GM21619 (cell line): ENCODE measurements around the gene ZNHIT1.

Experiments
- ATAC-seq: cut with Tn5 transposase; IDR thresholded peaks from one replicate; pipeline ENCODE4 v1.9.1; 2021; ENCODE audit not compliant: unreplicated experiment

ZNHIT1 gene

DNA sequence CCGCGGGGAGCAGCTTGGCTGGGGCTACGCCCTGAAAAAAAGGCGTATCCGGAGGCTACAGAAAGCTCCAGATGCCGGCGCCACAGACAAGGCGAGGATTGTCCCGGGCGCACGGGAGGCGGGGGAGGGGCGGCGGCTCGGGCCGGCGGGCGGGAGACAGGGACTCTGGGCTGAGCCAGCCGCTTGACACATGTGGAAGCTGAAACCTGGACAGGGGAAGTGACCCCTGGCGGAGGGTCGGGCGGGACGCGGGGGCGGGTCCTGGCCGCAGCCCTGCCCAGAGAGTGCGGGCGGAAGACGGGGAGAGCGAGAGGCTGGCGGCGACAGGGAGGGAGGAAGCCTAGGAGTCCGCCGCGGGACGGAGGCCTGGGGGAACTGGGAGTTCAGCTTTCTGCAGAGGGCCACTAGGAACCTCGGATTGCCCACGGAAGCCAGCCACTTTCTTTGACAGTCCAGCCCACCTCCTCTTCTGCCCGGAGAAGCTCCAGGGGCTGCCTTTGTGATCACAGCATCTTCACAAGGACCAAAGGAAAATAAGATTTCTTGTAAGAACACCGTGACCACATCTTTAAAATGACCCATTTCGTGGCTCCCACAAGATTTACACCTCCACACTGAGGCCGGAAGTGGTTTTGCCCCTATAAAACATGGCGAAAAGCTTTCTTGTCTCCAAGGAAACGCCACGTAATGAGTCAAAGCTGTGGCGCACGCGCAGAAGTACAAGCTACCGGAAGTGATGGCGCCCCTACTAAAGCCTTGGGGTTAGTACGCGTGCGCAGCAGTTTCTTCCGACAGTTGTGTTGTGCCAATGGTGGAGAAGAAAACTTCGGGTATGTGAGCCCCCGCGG is at the start of gene ZNHIT1, which contains the start of gene PLOD3:
Gene ZNHIT1, plus strand, starts transcription at position 778 of the 848 bp plus-strand sequence. Its CDS starts 31 bp downstream, at position 809.
Gene PLOD3, minus strand, starts transcription at position 194 of the 848 bp plus-strand sequence. CDS start 307 bp downstream, outside the sequence.
- ATAC-seq, result peak; percentile 64

DNA sequence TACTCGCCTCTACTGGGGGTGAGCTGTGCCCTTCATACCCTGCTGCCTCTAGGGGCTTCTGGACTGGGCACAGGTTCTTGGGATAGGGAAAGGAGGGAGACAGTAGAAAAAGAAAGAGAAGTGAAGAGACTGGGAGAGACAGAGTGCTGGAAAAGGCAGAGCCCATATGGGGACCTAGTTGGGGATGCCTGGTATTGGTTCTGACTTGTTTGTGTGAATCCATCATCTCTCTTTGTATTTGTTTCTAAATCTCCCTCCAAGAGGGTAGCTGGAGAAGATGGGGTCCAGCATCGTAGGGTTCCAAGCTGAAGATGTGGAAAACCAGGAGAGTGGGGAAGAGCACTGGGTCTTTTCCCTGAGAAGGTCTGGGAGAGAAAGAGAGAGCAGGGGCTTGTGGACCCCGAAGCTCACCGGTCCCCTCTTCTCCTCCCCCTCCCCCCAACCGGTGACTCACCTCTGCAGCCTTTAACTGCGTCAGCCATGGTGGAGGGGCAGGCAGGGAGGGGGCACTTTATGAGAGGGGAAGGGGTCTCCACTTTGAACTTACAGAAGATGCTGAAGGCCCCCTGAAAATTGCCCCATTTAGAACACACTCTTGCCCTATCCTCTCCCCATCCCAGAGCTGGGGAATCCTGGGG is 49.4 kb upstream of the ZNHIT1 start:
- ATAC-seq, result no peak

DNA sequence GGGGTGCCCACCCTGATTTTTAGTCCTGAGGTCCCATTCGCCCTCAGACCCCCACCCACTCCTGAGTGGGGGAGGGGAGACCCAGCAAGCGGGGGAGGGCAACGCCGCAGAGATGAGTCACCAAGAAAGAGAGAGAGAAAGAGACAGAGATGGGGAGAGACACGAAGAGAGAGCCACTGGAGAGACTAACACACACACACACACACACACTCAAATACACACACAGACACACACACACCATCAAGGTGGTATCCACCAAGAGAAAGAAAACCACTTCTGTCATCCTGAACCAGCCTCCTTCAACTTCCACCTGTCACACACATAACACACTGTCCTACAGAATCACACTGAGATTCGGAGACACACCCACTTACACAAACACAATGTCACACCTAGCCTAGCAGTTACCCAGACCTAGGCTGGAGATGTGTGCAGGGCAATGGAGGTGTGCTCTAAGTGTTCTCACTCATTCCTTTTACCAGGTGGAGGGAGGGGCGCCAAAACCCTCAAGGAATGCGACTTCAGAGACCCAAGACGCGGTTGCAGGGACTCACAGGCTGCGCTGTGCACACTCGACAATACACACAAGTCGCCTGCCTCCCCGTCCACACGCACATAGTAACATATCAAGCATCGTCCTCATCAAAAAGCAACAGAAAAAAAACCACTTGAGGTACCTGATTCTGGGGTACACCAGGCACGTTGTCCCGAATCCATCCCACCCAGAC is 48.7 kb upstream of the ZNHIT1 start:
- ATAC-seq, result no peak

DNA sequence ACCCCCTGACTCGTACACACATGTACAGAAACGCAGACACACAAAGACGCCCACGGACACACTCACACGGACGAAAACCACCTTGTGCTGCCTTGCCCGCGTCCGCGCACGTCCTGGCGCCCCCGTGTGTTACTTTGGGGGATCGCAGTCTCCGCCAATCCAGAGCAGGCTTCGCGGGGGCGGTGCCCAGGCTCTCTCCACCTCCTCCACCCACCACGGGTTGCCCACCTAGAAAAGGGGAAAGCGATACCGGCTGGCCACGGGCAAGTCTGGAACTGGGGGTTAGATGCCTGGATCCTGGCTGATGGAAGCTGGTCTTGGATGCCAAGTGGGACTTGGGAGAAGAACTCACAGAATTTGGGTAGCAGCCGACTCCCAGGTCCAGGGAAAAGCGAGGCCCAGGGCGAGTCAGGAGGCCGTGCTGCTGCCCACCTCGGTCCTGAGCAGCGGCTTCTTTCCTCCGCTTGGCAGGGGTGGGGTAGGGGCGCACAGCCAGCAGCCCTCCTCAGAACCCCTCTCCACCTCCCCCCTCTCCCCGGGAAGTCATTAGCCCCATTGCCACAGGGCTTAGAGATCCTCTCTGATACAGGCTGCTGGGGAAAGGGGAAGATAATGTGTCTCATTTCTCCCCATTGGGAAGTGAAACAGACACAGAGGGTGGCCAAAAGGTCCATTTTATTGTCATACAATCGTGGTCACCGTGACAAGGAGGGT is 48.0 kb upstream of the ZNHIT1 start:
- ATAC-seq, result no peak

DNA sequence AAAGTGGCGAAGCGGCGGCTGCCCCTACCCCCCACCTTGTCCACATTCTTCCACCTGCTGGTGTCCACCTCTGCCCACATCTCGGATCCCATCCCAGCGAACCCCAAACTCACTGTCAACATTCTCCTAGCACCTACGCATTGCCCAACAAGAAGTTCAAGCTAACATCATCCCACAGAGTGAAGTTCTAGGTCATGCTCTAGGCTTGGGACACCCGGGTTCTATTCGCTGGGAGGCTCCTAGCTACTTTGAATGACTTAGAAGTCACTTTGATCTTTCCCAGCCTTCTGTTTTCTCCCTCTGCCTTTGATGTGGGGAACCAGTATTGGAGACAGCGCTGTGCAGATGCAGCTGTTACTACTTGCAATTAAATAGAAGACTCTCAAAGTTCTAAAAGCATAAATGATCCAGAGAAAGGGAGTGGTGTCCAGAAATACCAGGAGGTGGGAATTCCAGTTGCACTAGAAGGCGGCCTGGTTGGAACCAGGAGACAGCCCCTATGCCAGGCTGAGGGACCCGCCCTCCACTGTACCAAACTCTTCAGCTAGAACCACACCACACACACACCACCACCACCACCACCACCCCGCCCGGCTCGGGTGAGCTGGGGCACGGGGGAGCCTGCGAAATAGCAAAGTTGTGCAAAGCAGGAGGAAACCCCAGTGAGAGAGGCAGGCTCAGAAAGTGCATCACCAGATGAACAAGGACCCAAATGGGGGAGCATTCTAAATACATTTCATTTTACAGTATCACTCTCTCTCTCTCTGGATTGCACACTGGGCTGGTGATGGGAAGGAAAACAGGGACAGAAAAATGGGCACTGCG is 47.1 kb upstream of the ZNHIT1 start:
- ATAC-seq, result no peak

DNA sequence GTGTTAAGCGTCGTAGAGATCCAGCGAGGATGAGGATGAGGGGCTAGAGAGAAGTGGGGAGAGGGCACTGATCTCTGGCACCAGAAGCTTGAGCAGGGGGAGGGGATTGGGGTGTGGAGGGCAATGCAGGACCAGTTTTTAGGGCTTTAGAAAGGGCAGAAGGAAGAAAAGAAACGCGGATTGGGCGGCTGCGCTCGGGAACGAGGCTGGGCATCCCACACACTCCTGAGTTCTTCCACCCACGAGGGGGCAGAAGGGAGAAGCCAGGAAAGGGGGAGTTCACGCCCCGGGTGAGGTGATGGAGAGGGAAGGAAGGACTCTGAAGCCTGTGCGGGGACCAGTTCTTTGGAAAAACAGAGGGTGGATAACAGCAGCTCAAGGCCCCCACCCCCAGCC is 46.5 kb upstream of the ZNHIT1 start:
- no peak for ATAC-seq

DNA sequence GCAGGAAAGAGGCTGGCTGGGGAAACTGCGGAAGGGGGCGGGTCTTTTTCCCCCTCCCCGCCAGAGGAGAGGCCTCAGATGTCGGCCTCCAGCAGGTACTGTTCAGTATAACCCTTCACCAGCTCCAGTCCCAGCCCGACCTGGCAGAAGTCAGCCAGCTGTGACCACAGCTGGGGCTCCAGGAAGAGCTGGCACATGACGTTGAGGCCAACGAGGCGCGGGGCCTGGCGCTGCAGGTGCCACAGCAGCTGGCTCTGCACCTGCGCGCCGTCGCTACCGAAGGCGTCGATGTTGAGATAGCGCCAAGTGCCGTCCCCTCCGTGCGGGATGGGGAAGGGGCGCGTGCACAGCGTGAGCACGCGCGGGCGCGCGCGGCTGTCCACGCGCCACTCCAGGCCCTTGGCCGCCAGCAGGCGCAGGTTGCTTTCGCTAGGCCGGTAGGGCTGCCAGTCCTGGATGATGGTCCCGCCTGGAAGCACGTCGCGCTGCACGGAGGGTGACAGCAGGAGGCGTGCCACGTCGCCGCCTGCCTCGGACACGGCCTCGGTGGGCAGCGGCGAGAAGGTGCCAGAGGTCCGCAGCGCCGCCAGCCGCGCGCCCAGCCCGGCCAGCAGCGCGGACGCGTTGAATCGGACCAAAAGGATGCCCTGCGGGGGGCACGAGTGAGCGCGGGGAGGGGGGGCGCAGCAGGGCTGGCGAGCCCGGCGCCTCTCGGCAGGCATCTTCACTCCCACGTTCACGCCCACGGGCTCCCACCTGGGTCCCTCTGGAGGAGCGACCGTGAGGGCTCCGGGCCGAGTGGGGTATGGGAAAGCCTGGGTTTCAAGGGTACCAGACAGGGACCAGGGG is 45.7 kb upstream of the ZNHIT1 start:
- no peak for ATAC-seq

DNA sequence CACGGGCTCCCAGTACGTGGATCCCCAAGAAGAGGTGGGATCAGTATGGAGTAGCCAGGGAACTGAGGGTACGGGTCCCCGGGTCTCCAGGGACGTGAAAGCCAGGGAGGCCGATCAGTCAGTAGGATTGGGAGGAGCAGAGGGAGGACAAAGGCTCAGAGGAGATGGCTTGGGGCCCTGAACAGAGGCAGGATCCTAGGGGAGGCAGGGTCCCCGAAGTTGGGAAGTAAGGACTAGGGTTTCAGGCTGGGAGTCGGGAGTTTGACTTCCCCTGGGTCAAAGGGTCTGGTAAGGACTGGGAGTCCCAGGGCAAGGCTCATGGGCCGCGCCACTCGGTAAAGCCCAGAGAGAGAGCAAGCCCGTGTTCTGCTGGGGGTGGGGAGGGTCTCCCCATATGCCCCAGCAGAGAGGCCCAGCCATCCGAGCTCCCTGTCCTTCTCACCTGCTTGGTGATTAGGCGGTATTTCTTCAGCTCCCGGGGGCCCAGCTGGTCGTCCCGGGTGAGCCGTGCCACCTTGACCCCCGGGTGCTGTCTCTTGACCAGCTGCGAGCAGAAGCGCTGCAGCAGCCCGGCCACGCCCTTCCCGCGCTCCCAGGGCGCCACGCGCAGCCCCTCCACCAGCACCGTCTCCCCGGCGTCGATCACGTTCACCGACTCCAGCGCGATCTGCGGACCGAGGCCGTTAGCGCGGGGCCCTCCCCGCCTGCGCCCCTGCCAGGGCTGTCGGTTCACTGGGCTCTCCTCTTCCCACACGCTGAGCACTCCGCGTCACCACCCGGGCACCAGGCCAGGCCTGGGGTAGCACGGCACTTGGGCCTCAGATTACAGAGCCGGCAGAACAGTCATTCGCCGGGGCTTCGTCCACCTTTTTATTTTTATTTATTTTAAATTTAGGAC is 44.9 kb upstream of the ZNHIT1 start:
- no peak for ATAC-seq

DNA sequence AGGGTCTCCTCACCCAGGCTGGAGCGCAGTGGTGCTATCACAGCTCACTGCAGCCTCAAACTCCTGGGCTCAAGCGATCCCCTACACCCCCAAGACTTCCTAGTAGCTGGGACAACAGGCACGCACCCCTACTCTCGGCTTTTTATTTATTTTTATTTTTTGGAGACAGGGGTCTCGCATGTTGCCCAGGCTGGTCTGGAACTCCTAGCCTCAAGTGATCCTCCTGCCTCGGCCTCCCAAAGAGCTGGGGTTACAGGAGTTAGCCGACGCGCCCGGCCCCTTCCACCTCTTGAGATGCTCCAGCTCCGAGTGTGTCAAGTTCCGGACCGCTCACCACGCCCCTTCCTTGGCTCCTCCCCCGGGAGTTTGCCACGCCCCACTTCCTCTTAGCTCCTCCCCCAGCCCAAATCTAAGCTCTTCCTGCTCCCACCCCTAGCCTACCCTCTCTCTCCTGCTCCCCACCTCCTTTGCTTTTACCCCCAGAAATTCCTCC is 44.2 kb upstream of the ZNHIT1 start:
- no peak for ATAC-seq

DNA sequence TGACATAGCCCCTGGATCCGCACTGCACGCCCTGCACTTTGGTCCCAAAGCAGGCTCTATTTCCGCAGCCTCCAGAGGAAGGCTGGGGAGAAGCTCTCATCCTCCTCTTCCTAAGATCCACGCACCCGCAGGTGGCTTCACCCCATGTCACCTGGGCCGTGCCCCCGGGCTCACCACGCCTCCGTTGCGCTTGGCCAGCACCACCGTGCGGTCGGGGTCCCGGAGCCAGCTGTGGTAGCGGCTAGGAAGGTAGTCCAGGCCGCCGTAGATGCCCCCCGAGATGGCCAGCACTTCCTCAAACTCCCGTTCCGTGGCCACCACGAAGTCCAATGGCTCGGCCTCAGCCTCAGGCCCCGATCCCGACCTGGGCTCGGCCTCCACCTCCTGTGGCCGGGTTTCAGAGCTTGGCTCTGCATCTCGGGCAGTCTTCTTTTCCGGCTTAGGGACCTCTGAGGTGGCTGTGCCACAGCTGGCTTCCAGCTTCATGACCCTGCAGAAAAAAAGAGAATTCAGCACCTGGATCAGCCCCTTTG is 43.6 kb upstream of the ZNHIT1 start:
- ATAC-seq, result no peak

DNA sequence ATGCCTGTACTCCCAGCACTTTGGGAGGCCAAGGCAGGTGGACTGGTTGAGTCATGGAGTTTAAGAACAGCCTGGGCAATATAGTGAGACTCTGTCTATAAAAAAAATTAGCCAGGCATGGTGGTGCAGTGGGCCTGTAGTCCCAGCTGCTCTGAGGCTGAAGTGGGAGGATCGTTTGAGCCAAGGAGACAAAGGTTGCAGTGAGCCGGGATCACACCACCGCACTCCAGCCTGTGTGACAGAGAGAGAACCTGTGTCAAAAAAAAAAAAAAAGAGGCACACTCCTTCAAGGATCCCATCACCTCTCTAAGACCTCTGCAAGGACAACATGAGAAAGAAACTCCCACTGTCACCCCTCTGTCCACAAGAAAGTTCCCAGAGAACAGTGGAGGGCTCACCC is 42.3 kb upstream of the ZNHIT1 start:
- ATAC-seq, result no peak

DNA sequence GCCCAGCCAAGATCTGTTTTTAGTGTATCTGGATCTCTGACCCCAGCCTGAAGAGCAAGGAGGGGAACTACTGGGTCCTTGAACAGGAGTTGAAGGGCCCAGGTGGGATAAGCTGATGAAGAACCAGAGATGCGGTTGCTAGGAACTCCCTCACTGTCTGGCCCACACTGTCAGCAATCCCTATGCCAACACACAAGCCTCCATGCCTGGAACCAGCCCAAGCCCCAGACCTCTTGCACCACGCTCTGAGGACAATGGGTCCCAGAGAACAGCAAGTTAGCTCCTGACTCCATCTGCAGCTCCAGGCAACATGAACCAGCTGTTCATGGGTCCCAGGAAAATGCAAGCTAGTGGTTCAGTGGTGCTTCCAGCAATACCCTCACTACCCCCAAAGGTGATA is 40.3 kb upstream of the ZNHIT1 start:
- ATAC-seq, result no peak

DNA sequence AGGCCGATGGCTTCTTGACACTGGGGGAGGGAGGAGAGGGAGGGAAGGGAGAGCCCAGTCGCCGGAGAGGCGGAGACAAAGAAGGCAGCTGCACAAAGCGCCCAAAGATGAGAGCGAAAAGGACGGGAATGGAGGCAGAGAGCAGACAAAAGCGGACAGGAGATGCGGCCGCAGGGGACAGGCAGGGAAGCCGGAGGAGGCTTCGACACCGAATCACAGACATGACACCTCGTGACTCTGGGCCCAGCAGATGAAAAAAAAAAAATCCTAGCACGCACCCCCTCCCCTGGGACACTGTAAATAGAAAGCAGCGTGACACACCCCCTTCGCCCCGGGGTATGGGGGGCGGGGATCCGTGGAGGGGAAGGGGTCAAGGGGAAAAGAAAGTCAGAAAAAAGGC is 38.8 kb upstream of the ZNHIT1 start:
- no peak for ATAC-seq

DNA sequence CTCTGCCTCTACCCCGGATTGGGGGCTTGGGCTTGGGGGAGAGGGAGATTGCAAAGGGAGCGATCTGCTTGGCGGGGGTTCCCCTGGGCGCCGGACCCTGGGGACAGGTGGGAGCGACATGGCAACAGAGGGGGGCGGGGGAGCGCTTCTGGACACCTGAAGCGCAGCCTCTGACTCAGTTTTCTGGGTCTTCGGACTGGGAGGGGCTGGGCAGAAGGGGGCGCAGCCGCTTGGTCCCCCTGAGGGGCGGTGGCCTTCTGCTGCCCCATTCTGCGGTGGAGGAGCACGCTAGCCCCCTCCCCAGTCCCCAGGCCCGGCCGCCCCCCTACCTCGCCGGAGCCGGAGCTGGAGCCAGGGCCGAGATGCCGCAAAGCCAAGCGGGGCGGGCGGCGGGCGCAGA is 38.3 kb upstream of the ZNHIT1 start:
- no peak for ATAC-seq

DNA sequence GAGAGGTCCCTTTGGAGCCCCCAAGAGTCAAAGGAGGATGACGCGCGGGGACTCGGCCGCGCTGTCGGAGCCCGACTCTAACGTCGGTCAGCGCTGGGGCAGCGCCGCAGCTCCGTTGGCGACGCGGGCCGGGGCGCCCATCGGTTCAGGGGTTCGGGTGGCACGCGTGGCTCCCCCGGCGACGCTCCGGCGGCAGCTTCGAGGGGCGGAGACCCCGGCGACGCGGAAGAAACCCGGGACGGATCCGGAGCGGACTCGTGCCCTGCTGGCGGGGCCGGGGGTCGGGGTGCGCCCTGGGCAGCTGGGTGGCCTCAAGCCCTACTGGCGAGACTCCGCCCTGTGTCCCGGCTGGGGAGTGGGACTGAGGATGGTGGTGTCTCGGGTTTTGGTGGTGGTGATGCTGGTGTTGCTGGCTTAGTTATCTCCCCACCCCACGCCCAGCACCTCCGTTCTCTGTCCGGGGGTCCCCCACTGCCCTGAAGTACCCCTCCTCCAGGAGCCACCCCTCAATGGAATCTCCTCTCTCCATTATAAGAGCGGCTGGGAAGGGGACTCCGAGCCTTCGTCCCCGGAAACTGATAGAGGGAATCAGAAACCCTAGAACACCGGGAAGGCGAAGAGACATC is 37.7 kb upstream of the ZNHIT1 start, which contains the start of gene NAT16:
Gene NAT16, minus strand, starts transcription at position 164 of the 626 bp plus-strand sequence. CDS start 5,486 bp downstream, outside the sequence.
- no peak for ATAC-seq

DNA sequence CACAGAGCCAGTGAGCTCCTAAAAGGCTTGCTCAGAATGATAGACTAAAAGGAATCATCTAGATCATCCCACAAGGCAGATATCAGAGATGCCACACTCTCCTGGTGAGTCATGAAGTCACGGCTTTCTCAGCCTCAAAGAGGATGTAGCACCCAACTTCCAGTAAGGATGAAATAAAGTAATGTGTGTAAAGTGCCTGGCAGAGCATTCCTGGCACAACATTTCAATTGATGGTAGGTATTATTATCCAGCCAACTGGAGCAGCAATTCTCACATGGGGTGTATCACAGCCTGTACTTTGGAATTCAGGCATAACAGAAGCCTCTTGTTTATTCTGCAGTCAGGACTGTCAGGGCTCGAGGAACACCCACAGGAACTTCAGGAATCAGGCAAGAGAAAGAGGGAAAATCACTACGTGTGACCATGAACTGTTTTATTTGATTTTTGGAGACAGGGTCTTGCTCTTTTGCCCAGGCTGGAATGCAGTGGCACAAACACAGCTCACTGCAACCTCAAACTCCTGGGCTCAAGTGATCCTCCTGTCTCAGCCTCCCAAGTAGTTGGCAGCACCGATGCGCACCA is 32.6 kb upstream of the ZNHIT1 start:
- ATAC-seq, result no peak

DNA sequence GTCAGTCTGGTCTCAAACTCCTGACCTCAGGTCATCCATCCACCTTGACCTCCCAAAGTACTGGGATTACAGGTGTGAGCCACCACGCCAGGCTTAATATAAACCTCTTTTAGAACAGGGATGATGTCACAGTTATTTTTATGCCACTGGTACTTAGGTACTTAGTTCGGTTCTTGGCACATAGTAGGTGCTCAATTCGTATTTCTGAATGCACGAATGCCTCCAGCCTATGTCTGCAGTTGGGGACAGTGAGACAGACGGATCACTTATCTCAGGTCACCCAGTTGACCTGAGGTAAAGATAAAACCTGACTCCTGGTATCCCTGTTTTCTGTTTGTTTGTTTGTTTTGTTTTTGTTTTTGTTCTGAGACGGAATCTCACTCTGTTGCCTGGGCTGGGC is 31.8 kb upstream of the ZNHIT1 start:
- no peak for ATAC-seq
